ENCODE measurements around the gene PPP1R17. TPM values are rescaled to one million over a fixed set of nuclear protein-coding genes. Genes with fewer than 3 reads are reported as not detected.

Gene PPP1R17
- total and polyA plus RNA-seq, 2 donors (not counting 1 experiment from before 2014, with no cell fraction given): 0.20 TPM; not detected in 1

- Histone ChIP-seq H3K27ac (ENCODE audit: low read length in 2 of 2) (no peak overlapping the region), H2AFZ (ENCODE audit: insufficient read depth, low read depth, low read length, poor library complexity, severe bottlenecking) (no peak overlapping the region), H3K4me1 (ENCODE audit: control insufficient read depth in 2 of 2, insufficient read depth in 2 of 2, low read length in 2 of 2) (no peaks in the 10 kb centered on the region), H3K27me3 (replicated peaks in 1 of 4; ENCODE audit: control extremely low read depth in 1 of 4, control insufficient read depth in 3 of 4, insufficient read depth in 4 of 4, low read length in 3 of 4) (no peaks in the 10 kb centered on the region), H3K79me2 (ENCODE audit: control insufficient read depth, insufficient read depth, low read length) (no peaks in the 10 kb centered on the region), H3K4me3 (ENCODE audit: control extremely low read depth in 1 of 5, extremely low read depth in 1 of 5, insufficient read depth in 1 of 5, low read depth in 2 of 5, low read length in 4 of 5) (no peak overlapping the region), H3K9ac (ENCODE audit: low read length) (no peak overlapping the region), H3K36me3 (replicated peaks in 1 of 2; ENCODE audit: control extremely low read depth in 1 of 2, control insufficient read depth in 1 of 2, extremely low read depth in 1 of 2, insufficient read depth in 2 of 2, low read length in 1 of 2) (no peaks in the 10 kb centered on the region), H3K9me3 (ENCODE audit: control extremely low read depth in 1 of 3, control insufficient read depth in 2 of 3, insufficient read depth in 1 of 3, low read length in 2 of 3) (no peaks in the 10 kb centered on the region), H3K4me2 (replicated peaks; ENCODE audit: low read depth, low read length, poor library complexity, severe bottlenecking) (no peak overlapping the region), H4K20me1 (ENCODE audit: control insufficient read depth, insufficient read depth, low read length, poor library complexity, severe bottlenecking) (no peaks in the 10 kb centered on the region)
- ChIA-PET CTCF (no interaction called here), POLR2A (no interaction called here)
- no CpG with 5 or more reads among the region's 1 CpG for WGBS (ENCODE audit: insufficient coverage)
- Mint-ChIP-seq H3K27ac (no peak overlapping the region), H3K4me3 (no peak overlapping the region), H3K4me1 (no peaks in the 10 kb centered on the region), H3K9me3 (ENCODE audit: insufficient read depth) (no peaks in the 10 kb centered on the region), H3K27me3 (peaks cover 17% of the 10 kb centered on the region)
- intact Hi-C loops (cut with micrococcal nuclease): no loop called here
- DNase-seq (no peak), ATAC-seq (ENCODE audit: low read depth) (no peak)
- no peak for TF ChIP-seq EZH2 (IDR thresholded peaks at IDR 0.05; ENCODE audit: borderline replicate concordance, insufficient read depth, low read depth, low read length, poor library complexity, severe bottlenecking)
- no peak for TF ChIP-seq CTCF (IDR thresholded peaks at IDR 0.05)
Observed at GRCh38 chr7:31748084-31748483, 61.1 kb downstream of the PPP1R17 start.

GRCh38 chr7:31751726-31752125 is 64.7 kb downstream of the PPP1R17 start:
- Mint-ChIP-seq H3K27me3 (peaks cover 11% of the 10 kb centered on the region), H3K4me3 (no peak overlapping the region), H3K9me3 (ENCODE audit: insufficient read depth) (no peaks in the 10 kb centered on the region), H3K4me1 (no peaks in the 10 kb centered on the region), H3K27ac (no peak overlapping the region)
- ChIA-PET CTCF (no interaction called here), POLR2A (no interaction called here)
- no peak overlapping the region for H3K4me2 ChIP-seq (replicated peaks; ENCODE audit: low read depth, low read length, poor library complexity, severe bottlenecking)
- no peaks in the 10 kb centered on the region for H3K9me3 ChIP-seq (ENCODE audit: control extremely low read depth in 1 of 3, control insufficient read depth in 2 of 3, insufficient read depth in 1 of 3, low read length in 2 of 3)
- no peak overlapping the region for H3K9ac ChIP-seq (ENCODE audit: low read length)
- ATAC-seq (ENCODE audit: low read depth) (no peak), DNase-seq (no peak)
- no peak overlapping the region for H3K4me3 ChIP-seq (ENCODE audit: control extremely low read depth in 1 of 5, extremely low read depth in 1 of 5, insufficient read depth in 1 of 5, low read depth in 2 of 5, low read length in 4 of 5)
- no peaks in the 10 kb centered on the region for H3K4me1 ChIP-seq (ENCODE audit: control insufficient read depth in 2 of 2, insufficient read depth in 2 of 2, low read length in 2 of 2)
- H4K20me1 ChIP-seq (ENCODE audit: control insufficient read depth, insufficient read depth, low read length, poor library complexity, severe bottlenecking): no peaks in the 10 kb centered on the region
- H3K27ac ChIP-seq (ENCODE audit: low read length in 2 of 2): no peak overlapping the region
- WGBS (ENCODE audit: insufficient coverage): no CpG with 5 or more reads among the region's 4 CpGs
- no peaks in the 10 kb centered on the region for H3K79me2 ChIP-seq (ENCODE audit: control insufficient read depth, insufficient read depth, low read length)
- intact Hi-C loops (cut with micrococcal nuclease): no loop called here
- H3K27me3 ChIP-seq (replicated peaks in 1 of 4; ENCODE audit: control extremely low read depth in 1 of 4, control insufficient read depth in 3 of 4, insufficient read depth in 4 of 4, low read length in 3 of 4): no peaks in the 10 kb centered on the region
- no peaks in the 10 kb centered on the region for H3K36me3 ChIP-seq (replicated peaks in 1 of 2; ENCODE audit: control extremely low read depth in 1 of 2, control insufficient read depth in 1 of 2, extremely low read depth in 1 of 2, insufficient read depth in 2 of 2, low read length in 1 of 2)
- no peak for TF ChIP-seq EZH2 (IDR thresholded peaks at IDR 0.05; ENCODE audit: borderline replicate concordance, insufficient read depth, low read depth, low read length, poor library complexity, severe bottlenecking)
- no peak for TF ChIP-seq CTCF (IDR thresholded peaks at IDR 0.05)
- no peak overlapping the region for H2AFZ ChIP-seq (ENCODE audit: insufficient read depth, low read depth, low read length, poor library complexity, severe bottlenecking)

Other genes with a start within 250 kb of the PPP1R17 start
- not detected in 2 replicates for gene ITPRID1, start 173.1 kb upstream of the PPP1R17 start, total RNA-seq
- not detected in 2 replicates for gene ITPRID1, start 173.1 kb upstream of the PPP1R17 start, polyA plus RNA-seq

Data from B cell (primary cell).